HS-27A (cell line): ENCODE results near the gene NOVA1.
"Not testable (repeated sequence)": the region's sequence is repeated elsewhere in the genome, so short reads cannot be mapped to it uniquely, and the experiment has no call there.

Source experiments
- DNase-seq: peaks from one replicate; pipeline ENCODE4 v3.0.0-alpha.2; 2012; ENCODE audit warnings: low read depth, missing footprints

The NOVA1 gene, protein sequence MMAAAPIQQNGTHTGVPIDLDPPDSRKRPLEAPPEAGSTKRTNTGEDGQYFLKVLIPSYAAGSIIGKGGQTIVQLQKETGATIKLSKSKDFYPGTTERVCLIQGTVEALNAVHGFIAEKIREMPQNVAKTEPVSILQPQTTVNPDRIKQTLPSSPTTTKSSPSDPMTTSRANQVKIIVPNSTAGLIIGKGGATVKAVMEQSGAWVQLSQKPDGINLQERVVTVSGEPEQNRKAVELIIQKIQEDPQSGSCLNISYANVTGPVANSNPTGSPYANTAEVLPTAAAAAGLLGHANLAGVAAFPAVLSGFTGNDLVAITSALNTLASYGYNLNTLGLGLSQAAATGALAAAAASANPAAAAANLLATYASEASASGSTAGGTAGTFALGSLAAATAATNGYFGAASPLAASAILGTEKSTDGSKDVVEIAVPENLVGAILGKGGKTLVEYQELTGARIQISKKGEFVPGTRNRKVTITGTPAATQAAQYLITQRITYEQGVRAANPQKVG

DNA sequence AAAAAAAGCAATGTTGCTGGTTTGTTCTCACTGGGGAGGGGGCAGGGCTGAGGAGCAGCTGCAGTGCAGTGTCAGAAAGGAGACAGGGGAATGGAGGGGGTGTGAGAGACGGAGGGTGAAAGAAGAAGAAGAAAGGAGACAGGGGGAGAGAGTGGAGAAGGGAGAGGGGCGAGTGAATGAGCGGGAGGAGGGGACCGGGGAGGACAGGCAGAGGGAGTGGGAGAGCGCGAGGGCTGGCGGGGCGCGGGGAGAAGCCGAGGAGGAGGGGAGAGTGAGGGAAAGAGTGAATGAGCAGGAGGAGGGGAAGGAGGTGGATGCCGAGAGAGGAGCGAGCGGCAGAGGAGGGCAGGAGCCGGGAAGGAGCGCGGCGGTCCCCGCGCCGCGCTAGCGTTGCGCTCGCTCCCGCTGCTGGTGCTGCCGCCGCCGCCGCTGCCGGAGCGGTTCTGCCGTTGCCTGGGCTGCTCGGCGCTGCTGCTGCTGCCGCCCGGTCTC is at the start of gene NOVA1:
Gene NOVA1 (minus strand): TSS at position 445 of the 492 bp plus-strand sequence. CDS start 597 bp downstream, outside the sequence.
- DNase-seq = no peak

DNA sequence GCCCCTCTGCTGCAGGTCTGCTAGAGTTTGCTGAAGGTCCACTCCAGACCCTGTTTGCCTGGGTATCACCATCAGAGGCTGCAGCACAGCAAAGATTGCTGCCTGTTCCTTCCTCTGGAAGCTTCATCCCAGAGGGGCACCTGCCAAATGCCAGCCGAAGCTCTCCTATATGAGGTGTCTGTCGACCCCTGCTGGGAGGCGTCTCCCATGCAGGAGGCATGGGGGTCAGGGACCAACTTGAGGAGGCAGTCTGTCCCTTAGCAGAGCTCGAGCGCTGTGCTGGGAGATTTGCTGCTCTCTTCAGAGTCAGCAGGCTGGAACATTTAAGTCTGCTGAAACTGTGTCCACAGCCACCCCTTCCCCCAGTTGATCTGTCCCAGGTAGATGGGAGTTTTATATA is 47.2 kb upstream of the NOVA1 start:
- DNase-seq = not testable (repeated sequence)

DNA sequence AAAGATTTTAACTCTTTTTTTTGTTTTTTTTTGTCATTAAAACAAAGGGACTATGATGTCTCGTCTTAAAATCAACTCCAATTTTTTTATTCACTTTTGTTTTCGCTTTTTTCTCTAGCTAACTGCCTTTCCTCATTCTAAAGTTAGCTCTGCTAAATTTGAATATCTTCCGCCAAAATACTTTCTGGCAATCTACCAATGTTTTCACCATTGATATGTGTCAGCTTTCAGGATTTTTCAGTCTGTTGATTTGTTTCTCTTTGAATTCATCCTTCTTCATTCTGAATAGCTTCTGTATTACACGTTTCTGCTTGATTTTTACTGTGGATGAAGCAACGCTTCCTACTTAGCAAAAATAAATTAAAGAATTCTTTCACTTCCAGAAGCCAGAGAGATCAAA is 38.7 kb upstream of the NOVA1 start:
- DNase-seq = no peak

DNA sequence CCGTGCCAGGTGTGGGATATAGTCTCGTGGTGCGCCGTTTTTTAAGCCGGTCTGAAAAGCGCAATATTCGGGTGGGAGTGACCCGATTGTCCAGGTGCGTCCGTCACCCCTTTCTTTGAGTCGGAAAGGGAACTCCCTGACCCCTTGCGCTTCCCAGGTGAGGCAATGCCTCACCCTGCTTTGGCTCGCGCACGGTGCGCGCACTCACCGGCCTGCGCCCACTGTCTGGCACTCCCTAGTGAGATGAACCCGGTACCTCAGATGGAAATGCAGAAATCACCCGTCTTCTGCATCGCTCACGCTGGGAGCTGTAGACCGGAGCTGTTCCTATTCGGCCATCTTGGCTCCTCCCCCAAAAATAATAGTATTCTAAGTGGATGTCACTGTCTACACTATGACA is 37.1 kb upstream of the NOVA1 start:
- not testable (repeated sequence) for DNase-seq

DNA sequence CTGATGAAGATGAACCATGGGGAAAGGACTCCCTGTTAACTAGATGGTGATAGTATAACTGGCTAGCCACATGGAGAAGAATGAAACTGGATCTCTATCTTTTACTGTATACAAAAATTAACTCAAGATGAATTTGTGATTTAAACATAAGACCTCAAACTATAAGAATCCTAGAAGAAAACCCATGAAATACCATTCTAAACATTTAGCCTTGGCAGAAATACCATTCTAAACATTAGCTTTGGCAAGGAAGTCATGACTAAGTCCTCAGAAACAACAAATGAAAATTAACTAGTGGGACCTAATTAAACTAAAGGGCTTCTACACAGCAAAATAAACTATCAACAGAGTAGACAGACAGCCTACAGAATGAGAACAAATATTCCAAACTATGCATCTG is 28.4 kb upstream of the NOVA1 start:
- no peak for DNase-seq

DNA sequence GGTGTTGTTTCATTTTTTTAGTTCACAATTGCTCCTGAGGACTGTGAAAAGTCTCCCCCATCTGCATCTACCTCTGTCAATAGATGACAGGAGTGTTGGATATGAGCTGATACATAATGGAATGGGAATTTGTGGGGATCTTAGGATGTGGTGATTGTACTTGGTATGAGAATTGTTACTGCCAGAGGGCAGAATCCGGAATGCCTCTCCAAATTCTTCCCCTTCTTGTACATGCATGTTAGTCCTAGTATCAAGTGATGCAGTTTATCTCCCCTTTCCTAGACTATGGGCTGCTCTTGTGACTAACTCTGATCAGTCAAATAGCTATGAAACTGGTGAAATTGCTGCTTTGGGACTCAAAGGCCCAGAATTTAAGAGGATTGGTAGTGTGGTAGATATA is 24.8 kb upstream of the NOVA1 start:
- no peak for DNase-seq

DNA sequence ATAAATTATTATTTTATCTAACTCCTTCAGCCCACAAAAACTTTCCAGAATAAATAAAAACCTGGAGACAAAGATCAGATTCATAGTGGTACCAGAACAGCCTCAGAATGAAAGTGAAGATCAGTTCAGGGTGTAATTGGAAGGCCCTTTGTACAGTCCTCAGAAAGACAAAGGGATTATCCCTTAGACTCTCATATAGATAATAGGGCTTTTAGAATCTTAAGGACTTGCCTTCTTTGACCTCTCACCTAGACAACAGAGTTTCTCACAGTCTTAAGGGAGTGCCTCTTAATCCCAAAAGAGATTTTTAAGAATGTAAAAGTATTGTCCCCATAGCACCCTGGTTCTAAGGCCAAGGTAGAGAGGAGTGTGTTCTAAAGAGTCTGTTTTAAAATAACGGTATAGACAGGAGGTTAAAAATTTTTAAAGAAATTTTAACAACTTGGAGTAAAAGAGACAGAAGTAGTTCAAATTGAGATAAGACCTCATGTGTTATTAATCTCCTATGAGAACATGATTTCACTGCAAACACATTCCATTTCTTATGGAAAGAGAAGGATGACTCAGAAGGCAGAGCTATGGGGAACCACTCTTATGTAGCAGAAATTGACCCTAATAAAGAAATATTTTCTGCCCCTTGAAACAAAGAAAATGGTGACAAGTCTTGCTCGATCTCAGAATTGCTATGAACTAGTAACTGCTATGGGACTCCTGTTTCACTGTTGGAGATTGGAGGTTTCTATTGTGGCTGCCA is 24.2 kb upstream of the NOVA1 start:
- no peak for DNase-seq

DNA sequence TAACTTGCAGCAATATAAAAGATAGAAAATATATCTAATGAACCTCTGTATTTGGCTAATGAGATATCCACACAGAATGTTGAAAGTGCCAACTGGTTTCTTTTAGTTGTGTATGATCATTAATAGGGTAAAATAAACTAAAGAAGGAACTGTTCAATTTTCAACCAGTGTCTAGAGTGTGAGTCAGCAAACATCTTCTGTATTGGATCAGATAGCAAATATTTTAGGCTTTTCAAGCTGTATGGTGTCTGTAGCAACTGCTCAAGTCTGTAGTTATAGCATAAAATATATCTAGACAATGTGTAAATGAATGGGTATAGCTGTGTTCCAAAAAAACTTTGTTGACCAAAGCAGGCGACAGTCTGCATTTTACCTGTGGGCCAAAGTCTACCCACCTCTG is 23.5 kb upstream of the NOVA1 start:
- DNase-seq = no peak

DNA sequence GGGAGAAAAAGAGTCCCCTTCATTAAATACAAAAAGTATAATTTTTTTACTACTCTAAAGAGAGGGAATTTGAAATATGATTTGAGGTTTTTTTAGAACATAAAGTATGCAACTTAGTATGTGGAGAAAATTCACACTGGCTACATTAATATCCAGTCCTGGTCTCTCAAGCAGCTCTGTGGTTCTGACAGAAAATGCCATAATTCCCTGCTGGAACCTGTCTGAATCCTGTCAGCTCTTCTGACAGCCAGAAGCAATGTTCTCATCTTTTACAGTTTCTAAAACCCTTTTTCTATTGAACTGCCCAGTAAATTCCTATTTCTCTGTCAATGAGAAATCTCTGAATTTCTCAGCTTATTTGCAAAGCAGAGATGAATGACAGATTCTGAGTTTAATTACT is 13.4 kb upstream of the NOVA1 start:
- DNase-seq = no peak

DNA sequence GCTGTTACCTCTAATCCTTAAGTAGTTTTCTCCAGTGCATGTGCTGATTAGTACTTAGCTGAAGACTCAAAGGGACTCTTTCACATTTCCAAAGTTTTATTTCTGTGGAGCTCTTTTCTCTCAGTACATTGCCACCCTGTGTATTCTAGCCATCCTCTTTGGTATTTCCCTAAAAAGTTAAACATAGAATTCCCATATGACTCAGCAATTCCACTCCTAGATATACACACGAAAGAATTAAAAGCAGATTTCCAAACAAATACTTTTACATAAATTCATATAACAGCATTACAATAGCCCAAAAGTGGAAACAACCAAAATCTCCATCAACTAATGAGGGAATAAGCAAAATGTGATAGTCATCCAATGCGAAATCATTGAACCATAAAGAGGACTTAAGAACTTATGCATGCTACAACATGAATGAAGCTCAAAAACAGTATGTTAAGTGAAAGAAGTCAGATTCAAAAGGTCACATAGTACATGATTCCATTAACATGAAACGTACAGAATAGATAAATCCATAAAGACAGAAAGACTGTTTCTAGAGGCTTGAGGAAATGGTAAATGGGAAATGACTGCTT is 9.0 kb upstream of the NOVA1 start:
- no peak for DNase-seq

DNA sequence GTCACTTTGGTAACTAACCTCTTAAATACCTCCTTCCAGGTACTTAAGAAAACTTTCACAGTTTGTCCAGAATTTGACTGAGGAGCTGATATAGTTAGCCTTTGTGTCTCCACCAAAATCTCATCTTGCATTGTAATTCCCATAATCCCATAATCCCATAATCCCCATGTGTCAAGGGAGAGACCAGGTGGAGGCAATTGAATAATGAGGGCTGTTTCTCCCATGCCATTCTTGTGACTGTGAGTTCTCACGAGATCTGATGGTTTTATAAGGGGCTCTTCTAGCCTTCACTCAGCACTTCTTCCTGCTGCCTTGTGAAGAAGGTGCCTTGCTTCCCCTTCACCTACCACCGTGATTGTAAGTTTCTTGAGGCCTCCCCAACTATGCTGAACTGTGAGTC is 7.8 kb upstream of the NOVA1 start:
- DNase-seq = no peak

DNA sequence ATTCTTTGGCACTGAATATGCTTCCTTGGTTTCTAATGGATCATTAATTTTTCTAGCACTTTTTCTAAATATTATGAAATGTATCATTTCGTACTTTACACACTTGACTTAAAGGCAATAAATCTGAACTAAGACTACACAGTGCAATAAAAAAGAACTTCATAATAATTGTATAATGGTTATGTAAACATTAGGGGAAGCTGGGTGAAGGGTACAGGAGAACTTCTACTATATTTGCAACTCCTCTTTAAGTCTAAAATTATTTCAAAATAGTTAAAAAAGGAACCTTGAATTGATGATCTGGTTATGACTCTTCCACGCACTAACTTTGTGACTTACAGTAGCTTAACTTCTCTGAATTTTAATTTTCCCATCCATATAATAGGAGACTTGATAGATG is 5.1 kb upstream of the NOVA1 start:
- no peak for DNase-seq

DNA sequence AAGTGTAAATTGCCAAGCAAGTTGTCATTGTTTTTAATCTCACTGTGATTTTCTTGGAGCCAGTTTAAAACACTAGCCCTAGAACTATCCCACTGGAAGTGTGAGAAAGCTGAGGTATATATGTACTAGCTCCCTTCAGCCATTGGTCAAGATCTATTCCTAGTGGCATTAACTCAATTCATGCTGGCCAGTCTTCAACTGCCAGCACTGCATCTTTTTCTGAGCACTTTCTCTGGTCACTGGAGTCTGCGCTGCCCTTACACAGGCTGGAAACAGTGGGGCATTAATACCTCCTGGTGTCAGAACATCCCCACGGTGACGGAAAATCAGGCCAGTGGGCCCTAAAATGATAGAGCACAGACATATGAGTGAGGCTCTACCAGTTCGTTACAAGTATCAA is 4.0 kb upstream of the NOVA1 start:
- DNase-seq = no peak

DNA sequence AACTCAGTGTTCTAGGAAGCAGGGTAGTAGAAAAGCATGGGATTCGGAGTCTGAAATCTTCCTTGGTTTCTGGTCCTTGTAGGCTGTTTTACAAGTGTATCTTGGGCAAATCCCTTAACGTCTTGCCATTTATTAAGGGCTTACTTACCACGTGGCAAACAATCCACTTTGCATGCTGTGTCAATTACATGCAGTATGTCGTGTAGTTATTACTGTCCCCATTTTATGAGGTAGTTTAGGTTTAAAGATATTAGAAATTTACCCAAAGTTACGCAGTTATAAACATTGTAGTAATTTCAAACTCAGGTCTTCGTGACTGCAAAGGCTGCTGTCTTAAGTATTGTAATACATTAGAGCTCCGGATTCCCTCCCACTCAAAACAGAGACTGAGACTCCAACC is 1.5 kb upstream of the NOVA1 start:
- no peak for DNase-seq

DNA sequence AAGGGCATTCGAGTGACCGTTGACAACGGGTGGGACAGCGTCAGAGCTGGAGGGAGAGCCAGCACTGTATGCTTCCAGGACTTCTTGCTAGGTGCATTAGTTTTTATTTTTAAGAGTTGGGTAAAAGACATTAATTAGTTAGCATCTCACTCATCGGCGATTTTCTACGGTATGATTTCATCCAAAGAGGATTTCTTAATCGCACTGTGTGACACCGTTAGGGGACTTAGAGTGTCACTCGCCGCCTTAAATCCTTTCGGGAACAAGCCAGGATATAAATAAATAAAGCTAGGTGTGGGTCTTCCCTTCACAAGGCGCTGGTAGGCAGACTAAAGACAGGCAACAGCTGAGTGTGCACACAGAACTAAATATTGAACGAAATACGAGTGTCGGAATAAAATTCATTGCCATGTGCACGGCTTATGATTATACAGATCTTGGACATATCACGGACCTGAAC is 869 bp upstream of the NOVA1 start:
- no peak for DNase-seq

DNA sequence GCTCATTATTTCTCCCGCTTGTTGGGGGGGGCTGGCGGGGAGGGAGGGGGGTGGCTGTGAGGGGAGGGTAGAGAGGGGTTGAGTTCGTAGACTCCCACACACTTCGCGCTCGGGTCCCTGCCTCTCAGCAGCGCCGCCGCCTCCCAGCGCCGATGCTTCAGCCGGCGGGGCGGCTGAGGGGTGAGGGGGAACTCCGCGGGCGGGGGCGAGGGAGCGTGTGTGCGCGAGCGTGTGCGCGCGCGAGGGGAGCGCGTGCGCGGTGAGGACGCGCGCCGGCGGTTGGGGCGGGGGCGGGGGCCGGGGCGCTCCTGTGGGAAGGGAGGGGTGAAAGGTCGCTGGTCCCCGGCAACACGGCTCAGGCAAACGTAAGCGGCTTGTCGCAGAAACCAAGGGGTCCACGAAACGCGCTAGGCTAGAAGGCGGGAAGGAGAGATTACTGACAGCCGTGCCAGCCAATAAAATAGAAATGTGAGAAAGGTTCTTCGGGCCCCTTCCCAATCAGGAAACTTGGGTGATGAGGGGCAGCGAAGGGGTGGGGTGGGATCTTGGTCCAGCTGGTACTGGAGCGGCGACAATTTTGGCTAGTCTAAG is 343 bp upstream of the NOVA1 start:
- no peak for DNase-seq

DNA sequence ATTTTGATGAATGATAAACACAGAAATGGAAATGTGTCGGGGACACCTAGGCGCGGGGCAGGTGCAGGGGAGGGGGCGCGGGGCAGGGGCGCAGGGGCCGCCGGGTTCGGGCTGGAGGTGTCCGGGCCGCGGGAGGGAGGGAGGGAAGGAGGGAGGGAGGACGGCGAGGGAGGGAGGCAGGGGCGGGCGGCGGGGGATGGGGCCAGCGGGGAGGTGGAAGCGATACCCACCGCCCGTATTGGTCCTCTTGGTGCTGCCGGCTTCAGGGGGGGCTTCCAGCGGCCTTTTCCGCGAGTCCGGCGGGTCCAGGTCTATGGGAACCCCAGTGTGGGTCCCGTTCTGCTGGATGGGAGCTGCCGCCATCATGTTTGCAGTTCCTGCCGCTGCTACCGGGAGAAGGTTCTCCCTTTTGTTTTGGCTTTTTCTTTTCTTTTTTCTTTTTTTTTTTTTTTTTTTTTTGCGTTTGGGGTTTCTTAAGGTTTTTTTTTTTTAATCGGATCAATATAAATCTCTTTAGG is 703 bp downstream of the NOVA1 start:
- no peak for DNase-seq

DNA sequence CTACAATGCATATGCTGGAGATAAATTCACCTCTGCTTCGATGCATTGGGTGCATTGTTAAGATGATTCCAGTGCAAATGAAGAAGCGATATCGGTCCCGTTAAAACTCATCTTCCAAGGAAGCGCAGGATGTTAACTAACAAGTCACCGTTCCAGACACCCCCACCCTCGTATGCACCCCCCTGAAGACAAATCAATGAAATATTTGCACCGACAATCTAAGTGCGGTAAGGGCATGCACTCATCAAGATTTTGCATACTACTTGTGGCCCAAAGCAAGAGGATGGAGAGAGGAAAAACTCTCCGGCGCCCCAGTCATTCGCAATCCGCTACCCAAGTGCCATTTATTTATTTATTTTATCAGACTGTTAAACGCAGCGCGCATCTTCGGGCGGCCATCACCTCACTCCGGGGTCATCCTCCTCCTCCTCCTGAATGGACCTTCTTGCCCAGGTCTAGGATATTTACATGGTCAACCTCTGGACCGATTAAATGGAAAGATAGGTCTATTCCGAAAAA is 1.2 kb downstream of the NOVA1 start:
- no peak for DNase-seq

DNA sequence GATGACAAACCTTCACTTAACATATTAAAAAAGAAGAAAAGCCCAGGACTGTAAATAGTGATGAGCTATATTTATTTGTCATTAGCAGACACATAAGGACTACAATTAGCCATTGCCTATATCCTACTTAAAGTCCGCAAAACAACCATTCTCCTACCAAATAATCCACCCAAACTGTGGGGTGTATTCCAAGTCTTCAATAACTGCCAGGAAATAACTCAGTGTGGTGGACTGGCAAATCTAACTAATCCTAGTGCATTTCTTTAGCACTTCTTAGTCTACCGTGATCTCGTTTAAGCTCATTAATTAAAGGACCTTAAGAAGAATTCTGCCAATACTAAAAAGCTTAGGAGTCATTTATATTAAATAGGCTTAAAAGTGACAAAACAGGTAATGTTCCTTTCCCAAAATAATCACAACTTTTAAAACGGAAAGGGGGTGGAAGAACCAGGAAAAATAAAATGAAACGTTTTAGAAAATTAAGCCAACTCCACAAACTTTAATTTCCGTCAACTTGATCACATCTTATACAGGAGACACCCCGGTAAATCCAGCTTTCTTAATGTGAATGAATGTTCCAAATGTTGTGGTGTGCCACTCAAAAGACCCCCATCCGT is 1.8 kb downstream of the NOVA1 start:
- no peak for DNase-seq

DNA sequence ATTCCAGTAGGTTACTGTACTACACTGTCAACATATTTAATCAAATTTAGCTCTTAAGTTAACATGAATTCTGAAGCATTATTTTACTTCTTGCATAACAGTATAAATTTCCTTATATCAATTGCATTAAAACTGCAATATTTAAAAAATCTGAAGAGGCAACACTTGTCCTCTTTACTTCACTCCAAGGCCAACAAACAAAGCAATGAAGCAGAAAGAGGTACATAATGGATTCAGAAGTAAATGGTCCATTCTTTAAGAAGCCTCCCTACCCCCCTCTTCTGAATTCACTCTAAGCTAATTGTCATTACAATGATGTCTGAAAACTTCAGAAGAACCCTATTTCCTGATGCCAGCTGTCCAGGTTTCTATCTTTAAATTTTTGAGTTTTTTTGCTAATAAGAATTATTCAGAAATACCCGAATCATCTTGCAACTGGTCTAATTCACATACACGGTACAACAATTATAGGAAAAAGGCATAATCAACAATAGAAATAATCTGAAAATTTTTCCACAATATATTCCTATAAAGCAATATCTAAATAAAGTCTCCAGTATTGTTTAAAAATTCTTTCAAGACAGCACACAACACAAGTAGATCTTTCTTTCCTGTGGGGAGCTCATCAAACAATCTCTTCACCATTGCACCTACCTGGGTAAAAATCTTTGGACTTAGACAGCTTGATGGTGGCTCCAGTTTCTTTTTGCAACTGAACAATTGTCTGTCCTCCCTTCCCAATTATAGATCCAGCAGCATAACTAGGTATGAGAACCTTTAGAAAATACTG is 2.9 kb downstream of the NOVA1 start:
- no peak for DNase-seq

DNA sequence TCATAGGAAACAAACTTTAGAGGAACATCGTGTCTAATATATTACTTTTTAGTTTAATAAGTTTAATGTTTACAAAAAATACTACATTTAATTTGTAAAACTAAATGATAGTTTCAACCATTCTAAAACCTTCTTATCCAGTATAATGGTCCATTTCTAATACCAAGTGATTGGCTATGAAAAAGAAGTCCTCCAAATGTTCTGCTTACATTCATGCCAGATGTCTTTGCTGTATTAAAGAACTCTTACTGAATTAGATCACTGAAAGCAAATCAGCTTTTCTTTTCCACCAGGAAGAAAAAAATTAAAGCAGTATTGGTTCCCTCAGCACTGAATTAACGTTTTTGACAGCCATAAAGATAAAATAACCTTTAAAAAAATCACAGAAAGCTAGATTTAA is 3.7 kb downstream of the NOVA1 start:
- no peak for DNase-seq
